Measurements from ENCODE around the gene SCEL.

The SCEL gene

DNA sequence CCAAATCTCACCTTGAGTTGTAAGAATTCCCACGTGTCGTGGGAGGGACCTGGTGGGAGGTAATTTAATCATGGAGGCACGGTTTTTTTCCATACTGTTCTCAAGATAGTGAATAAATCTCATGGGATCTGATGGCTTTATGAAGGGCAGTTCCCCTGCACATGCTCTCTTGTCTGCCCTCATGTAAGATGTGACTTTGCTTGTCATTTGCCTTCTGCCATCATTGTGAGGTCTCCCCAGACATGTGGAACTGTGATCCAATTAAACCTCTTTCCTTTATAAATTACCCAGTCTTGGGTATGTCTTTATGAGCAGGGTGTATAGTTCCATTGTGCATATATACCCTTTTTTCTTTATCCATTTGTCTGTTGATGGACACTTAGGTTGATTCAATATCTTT lies 13.1 kb downstream of the SCEL start:
- in situ Hi-C loops (cut with MboI; ENCODE audit: low sequenced_read_pairs) = no loop called here

DNA sequence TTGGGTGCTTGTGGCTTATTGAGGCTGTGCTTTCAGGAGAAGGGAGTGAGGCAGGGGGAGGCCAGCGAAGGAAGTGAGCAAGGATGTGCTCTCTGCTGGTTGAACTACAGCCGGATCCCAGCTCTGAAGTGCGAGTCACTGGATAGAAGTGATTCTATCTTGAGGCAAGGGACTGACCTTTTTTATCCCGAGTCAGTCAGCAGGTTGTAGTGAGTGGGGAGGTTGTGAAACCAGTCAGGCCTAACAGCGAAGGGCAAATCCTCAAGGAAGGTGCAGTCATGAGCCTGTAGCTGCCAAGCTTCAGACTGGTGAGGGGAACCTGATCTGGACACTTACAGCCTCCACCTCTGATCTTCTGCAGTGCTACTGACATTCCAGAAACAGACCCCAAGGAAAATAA lies 18.6 kb downstream of the SCEL start:
- in situ Hi-C loops (cut with MboI; ENCODE audit: low sequenced_read_pairs) = no loop called here

DNA sequence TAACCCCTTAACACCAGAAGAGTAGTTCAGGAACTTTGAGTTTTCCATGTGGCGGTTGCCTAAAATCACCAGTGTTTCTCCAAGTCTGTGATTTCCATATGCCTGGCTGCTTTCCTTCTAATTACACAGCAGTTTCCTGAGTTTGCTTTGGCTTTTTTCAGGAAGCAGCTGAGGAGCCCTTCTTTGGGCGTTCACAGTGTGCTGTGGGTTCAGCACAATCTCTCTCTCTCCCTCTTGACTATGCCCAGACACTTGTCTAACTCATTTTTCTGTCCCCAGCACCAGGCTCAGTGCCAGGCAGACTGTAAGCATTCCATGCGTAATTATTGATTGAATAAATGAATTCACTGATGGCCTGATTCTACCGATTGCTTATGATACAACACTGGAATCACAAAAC lies 19.7 kb downstream of the SCEL start:
- in situ Hi-C loops (cut with MboI; ENCODE audit: low sequenced_read_pairs) = no loop called here

DNA sequence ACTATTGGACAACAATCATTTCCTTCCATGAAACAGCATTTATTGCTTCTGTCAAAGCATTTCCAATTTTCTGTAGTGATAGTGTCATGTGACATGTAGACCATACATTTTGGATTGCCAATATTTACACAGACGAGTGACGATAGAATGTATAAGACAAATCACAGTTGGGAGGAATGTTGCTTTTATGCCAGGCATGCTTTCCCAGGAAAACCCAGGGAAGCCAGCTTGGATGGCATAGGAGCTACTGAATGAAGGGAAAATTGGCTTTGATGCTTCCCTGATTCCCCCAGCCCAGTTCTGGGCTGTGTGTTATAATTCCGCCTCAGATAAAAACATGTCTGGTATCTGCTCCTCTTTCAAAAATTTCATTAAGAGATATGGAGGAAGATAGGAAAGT lies 22.5 kb downstream of the SCEL start:
- in situ Hi-C loops (cut with MboI; ENCODE audit: low sequenced_read_pairs) = no loop called here

- in situ Hi-C loops (cut with MboI; ENCODE audit: low sequenced_read_pairs) = no loop called here
These were observed 27.6 kb downstream of the SCEL start for GRCh38 chr13:77563111-77563510.

DNA sequence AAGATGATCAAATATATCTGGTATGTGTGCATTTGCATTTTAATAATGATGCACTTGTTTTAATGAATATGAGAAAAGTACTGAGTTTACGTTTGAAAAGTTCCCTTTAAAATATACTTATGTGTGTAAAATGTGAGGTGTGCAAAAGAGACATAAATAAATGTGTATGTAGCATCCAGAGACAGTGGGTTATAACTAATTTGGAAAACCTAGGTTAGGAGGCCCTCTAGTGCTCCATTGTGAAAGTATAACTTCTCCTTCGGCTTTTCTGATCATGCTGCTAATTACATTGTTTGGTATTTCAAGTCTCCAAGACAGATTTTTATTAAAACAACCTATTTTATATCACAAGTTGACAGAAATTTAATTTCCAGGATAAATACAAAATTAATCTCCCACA lies 30.1 kb downstream of the SCEL start:
- in situ Hi-C loops (cut with MboI; ENCODE audit: low sequenced_read_pairs) = no loop called here

DNA sequence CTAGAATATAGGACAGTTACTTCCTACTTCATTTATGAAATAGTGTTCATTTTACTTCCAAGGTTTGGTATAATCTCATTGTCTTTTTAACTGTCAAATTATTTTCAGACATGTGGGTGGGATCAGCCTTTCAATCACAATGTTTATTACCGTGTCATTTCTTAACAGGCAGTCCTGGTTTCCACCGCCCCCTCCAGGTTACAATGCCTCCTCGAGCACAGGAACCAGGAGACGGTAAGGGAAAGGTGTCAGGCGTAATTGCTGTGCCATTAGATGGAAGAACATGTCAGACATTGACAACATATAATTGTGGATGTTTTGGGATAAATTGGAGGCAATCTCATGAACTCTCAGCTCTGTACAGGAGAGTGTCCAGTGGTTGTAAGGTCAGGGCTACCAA lies 36.5 kb downstream of the SCEL start:
- in situ Hi-C loops (cut with MboI; ENCODE audit: low sequenced_read_pairs) = no loop called here

DNA sequence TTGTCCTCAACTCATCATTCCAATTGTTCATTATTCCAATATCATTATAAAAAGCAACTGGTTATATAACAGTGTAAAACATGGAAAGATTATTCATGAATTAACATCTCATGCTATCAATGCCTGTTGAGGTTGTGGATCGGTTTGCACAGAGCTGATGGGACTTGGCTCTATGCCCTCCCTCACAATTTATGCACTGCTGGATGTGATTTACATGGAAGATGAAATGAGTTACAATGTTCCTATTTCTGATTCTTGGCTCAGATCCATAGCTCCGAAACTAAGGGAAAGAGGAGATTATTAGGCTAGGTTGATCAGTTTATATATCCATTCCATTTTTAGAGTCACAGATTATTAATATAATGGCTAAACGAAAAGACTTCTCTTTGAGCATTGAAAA lies 38.6 kb downstream of the SCEL start:
- in situ Hi-C loops (cut with MboI; ENCODE audit: low sequenced_read_pairs) = no loop called here

- in situ Hi-C loops (cut with MboI; ENCODE audit: low sequenced_read_pairs) = no loop called here
These were observed 44.5 kb downstream of the SCEL start for GRCh38 chr13:77579959-77580358.

- in situ Hi-C loops (cut with MboI; ENCODE audit: low sequenced_read_pairs) = no loop called here
These were observed 45.2 kb downstream of the SCEL start for GRCh38 chr13:77580748-77581147.

DNA sequence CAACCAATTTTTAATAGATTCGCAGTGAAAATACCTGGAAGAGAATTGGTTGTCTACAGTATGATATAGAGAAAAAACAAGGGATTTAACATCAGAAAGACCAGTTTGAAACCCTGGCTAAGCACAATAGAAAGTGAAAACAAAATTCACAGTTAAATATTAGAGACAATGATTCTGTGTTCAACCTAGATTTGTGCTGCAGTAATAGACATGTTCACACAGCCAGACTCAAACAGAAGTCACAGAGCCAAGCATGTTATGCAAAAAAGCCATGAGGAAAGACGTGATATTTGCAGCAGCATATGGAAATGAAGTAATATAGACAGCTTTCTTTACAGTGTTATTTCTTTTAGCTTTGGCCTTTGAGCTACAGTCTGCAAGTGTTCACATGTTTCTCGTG lies 48.1 kb downstream of the SCEL start:
- in situ Hi-C loops (cut with MboI; ENCODE audit: low sequenced_read_pairs) = no loop called here

DNA sequence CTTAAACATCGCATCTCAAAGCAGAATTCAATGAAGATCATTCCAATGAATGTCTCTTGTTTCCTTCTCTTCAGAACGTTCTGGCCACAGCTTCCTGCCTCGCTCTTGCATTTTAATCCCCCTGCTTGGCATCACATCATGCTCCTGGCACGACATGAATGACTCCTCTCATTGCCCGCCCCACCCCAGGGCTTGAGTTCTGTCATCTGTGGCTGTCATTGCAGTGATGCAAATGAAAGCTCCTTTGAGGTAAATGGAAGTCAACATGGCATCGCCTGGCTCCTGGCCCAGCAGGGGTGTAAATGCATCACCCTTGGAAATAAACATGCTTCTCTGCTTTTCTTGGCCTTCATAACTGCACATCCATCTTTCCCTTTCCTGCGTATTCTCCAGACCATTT lies 48.6 kb downstream of the SCEL start:
- in situ Hi-C loops (cut with MboI; ENCODE audit: low sequenced_read_pairs) = no loop called here

DNA sequence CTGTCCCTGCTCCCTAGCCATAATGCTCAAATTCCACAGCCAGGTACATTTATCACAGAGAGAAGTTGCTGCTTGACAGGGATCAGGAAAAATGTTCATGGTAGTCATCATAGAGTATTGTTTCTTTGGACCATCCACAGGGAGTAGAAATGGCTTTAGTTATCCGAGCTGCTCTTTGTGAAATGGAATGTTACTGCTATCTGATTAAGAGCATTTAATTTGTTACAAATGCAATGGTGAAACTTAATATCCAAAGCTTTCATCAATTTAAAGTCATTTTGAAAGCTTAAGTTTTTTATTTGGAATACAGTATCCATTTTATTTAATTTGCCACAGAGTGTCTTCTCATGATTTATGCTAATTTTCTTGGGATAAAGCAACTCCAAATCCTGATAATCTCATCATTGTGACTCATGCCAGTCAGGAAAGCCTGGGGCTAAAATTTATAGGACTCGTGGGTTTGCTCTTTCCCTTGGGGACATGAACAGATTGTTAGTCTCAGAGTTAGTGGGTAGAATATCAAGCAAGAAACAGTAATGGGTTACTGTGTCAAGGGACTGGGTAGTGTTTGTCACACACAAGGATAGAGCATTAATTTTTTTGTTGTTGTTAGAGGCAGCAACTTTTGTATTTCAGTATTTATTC lies 59.8 kb downstream of the SCEL start:
- in situ Hi-C loops (cut with MboI; ENCODE audit: low sequenced_read_pairs) = no loop called here

GRCh38 chr13:77596777-77597176 lies 61.3 kb downstream of the SCEL start:
- in situ Hi-C loops (cut with MboI; ENCODE audit: low sequenced_read_pairs) = no loop called here

GRCh38 chr13:77599351-77599750 lies 63.8 kb downstream of the SCEL start:
- in situ Hi-C loops (cut with MboI; ENCODE audit: low sequenced_read_pairs) = no loop called here

DNA sequence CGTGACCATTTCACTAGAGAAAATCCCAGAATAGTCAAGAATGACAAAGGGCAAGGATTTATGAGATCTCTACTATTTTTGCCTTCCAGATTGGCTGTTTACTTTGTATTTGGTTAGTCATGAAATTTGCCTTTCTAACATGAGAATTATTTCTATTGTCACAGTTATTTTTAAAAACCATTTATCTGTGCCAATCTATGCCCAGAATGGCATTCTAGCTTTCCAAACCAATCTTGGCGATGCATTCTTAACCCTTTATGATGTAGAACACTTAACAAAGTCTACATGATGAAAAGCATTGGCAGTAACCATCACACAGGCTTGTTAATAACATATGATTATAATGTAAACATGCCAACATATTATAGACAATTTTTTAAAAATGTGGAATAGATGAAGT lies 65.2 kb downstream of the SCEL start:
- in situ Hi-C loops (cut with MboI; ENCODE audit: low sequenced_read_pairs) = no loop called here

DNA sequence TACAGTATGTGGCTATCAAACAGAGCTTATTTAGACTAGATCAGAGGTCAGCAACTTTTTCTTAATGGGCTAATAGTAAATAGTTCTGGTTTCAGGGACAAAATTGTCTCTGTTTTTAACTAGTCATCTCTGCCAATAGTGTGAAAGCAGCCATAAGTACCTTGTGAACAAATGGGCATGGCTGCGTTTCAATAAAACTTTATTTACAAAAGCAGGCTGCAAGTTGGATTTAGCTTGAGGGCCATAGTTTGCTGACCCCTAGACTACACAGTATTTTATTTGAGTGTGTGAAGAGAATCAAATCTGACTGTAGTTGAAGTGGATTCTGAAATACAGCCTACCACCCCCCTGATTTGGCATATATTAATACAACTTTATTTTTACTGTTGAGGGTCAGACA lies 75.6 kb downstream of the SCEL start:
- in situ Hi-C loops (cut with MboI; ENCODE audit: low sequenced_read_pairs) = no loop called here

- in situ Hi-C loops (cut with MboI; ENCODE audit: low sequenced_read_pairs) = no loop called here
These were observed 80.5 kb downstream of the SCEL start for GRCh38 chr13:77616027-77616426.

DNA sequence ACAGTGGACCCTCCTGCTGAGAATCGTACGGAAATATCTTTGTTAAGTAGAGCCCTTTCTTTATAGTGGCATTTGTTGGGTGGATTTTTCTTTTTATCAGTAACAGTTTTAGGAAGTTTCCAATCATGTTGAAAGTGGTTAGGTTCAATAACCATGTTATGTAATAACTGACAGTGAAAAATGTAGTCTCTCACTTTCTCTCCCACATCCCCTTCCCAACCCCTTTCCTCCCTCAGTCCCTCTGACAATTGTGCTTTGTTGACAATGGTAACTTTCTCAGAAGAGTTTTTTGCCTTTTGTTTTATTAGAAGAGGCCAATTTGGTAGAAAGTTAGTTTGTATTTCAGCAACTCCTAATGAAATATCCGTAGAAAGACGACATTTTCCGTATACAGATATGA lies 84.1 kb downstream of the SCEL start:
- in situ Hi-C loops (cut with MboI; ENCODE audit: low sequenced_read_pairs) = no loop called here

DNA sequence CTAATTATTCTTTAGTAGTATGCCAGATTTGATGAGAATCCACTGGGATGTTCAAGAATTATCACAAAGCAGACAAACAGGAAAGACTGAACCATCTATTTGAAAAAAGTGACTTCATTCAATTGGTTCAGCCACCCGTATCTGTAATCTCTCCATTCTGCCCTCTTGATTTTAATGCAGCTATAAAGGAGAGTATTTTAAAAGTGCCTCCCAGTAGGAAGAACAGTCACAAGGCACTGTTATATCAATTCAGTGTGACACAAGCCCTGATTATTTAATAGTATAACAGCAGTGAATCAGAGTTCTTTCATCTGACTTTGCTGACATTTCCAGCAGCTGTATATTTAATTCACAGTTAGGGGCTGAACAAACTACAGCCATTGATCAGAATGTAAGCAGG lies 84.6 kb downstream of the SCEL start:
- in situ Hi-C loops (cut with MboI; ENCODE audit: low sequenced_read_pairs) = no loop called here

GRCh38 chr13:77623806-77624205 lies 88.3 kb downstream of the SCEL start:
- in situ Hi-C loops (cut with MboI; ENCODE audit: low sequenced_read_pairs) = no loop called here

- in situ Hi-C loops (cut with MboI; ENCODE audit: low sequenced_read_pairs) = no loop called here
These were observed 92.7 kb downstream of the SCEL start for GRCh38 chr13:77628170-77628569.

- in situ Hi-C loops (cut with MboI; ENCODE audit: low sequenced_read_pairs) = no loop called here
These were observed 102.1 kb downstream of the SCEL start for GRCh38 chr13:77637588-77637987.

DNA sequence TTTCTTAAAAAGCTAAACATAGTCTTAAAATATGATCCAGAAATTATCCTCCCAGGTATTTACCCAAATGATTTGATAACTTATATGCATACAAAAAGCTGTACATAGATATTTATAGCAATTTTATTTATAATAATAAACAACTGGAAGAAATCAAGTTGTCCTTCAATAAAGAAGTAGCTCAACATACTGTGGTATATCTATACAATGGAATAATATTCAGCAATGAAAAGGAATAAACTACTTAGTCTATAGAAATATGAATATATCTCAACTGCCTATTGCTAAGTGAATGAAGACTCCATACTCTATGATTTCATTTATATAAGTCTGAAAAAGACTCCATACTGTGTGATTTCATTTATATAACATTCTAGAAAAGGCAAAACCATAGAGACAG lies 114.9 kb downstream of the SCEL start:
- in situ Hi-C loops (cut with MboI; ENCODE audit: low sequenced_read_pairs) = no loop called here
